Kidney (tissue), 14 donors: ENCODE measurements around the gene IMMP2L. TPM values are rescaled to one million over a fixed set of nuclear protein-coding genes. Genes with fewer than 3 reads are reported as not detected.
A peak's percentile ranks its signal among the peaks of the same experiment; 100 is the strongest.

Experiments
- DNase-seq, 5 donors: peaks; one replicate each; pipeline ENCODE4 v3.0.0-alpha.2; 2013 to 2020
- FAIRE-seq: peaks from 2 replicates; lab custom pipeline; 2012; peaks lifted over from hg19 to GRCh38; lab: Jason Lieb, UNC
- H3K27ac ChIP-seq, 2 donors: one replicate each; pipeline ENCODE4 v1.7.0; 2013; ENCODE audit warnings: low read depth in 2 of 2, low read length in 2 of 2, inconsistent platforms in 1 of 2
- H3K27me3 ChIP-seq: one replicate; pipeline ENCODE4 v1.7.1; 2013; ENCODE audit warnings: low read length, inconsistent platforms; ENCODE audit not compliant: control insufficient read depth, insufficient read depth
- H3K36me3 ChIP-seq, 3 donors: one replicate each; pipeline versions ENCODE4 v1.7.0 to v1.7.1; 2013; ENCODE audit warnings: low read length in 3 of 3, control low read depth in 1 of 3, inconsistent platforms in 1 of 3; ENCODE audit not compliant: insufficient read depth in 3 of 3, control insufficient read depth in 2 of 3
- H3K4me1 ChIP-seq, 3 donors: one replicate each; pipeline versions ENCODE4 v1.7.0 to v1.7.1; 2013; ENCODE audit warnings: low read length in 3 of 3, inconsistent platforms in 1 of 3, low read depth in 1 of 3; ENCODE audit not compliant: control insufficient read depth in 2 of 3, insufficient read depth in 2 of 3
- H3K4me3 ChIP-seq, 3 donors: one replicate each; pipeline versions ENCODE4 v1.7.0 to v1.8.1; 2013; ENCODE audit warnings: low read length in 3 of 3, control low read depth in 1 of 3, inconsistent platforms in 1 of 3
- H3K9ac ChIP-seq, 3 donors: one replicate each; pipeline versions ENCODE4 v1.7.0 to v1.7.1; 2013; ENCODE audit warnings: low read length in 3 of 3, control low read depth in 1 of 3, inconsistent platforms in 1 of 3
- H3K9me3 ChIP-seq, 3 donors: one replicate each; pipeline versions ENCODE4 v1.7.0 to v1.7.1; 2013; ENCODE audit warnings: low read length in 3 of 3, control low read depth in 1 of 3, inconsistent platforms in 1 of 3; ENCODE audit not compliant: control insufficient read depth in 2 of 3, insufficient read depth in 1 of 3
- intact Hi-C: fragments of 100-400 bp; cut with DNase I; formaldehyde crosslinking; loops from one replicate; pipeline ENCODE4 v1.11.1; 2022
- polyA plus RNA-seq: library from polyadenylated mRNA; stranded (reverse); fragments of 350-450 nt; fragmentation: Illumina TruSeq; extraction: RNeasy Lipid Tissue Mini Kit (QIAGEN cat#74804); gene quantifications from one replicate; pipeline ENCODE4 v1.2.3, GENCODE V29; 2014; ENCODE audit warnings: low read depth, low replicate concordance; ENCODE audit not compliant: insufficient read depth
- total RNA-seq: library from RNA; stranded (reverse); fragmentation: NEBNext Ultra II Directional; extraction: Animal tissue kit (Norgen Biotek cat#: 25700); gene quantifications from one replicate; pipeline ENCODE4 v1.2.1, GENCODE V29; 2021
- TF ChIP-seq, protein P1 (sequence below): IDR thresholded peaks from 3 replicates; pipeline ENCODE4 v1.5.1; 2012; ENCODE audit warnings: mild to moderate bottlenecking, moderate library complexity, borderline replicate concordance; ENCODE audit not compliant: insufficient read depth; ENCODE audit errors: extremely low read depth
- donor health status: control.
- donor health status: control.
- donor health status: control.
- donor health status: control.
- donor health status: control.
- donor health status: DM: yes; HTN: yes; CAD: no.
- donor health status: Normal renal cell carcinoma (clear cell type).

IMMP2L gene
- total and polyA plus RNA-seq, 2 donors from 2014 or later = 46.4 to 52.1 TPM

DNA sequence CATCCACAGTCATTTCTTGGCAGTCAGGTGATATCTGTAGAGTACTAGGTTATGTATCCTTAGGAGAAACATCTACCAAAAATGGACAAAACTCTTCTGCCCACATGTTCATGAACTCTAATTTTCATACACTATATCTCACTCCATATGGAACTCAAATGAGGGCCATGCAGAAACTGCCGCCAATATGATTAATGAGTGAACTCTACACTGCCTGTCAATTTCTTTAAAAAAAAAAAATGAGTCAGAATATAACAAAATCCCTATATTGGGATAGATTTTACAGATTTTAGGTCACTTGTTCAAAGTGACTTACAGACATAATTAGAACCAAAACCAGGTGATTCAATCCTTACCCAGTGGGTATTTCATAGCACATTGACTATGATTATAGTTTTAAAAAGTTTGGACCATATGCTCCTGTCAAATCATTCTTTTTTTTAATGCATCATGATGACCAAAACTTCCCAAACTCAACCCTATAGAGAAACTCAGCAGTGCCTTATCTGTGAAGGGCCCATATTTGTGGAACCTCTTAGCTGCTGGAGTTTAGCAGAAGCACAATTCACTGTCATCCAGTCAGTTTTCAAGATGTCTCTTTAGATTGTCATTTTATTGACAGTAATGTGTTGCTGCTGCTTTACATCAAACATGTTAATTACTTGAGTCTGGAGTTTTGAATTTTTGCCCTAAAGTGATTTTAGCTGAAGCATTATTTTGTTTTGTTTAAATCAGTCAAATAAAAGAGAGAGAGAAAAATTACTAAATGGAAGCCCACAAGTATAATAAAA lies 460.2 kb downstream of the IMMP2L start:
- Histone ChIP-seq H3K4me3 (no peak overlapping the region), H3K36me3 (no peaks in the 10 kb centered on the region), H3K27ac (no peak overlapping the region), H3K9me3 (no peaks in the 10 kb centered on the region), H3K9ac (no peak overlapping the region), H3K4me1 (no peaks in the 10 kb centered on the region), H3K27me3 (no peaks in the 10 kb centered on the region)
- no peak for DNase-seq
- intact Hi-C loops = no loop called here
- TF ChIP-seq, protein P1, sequence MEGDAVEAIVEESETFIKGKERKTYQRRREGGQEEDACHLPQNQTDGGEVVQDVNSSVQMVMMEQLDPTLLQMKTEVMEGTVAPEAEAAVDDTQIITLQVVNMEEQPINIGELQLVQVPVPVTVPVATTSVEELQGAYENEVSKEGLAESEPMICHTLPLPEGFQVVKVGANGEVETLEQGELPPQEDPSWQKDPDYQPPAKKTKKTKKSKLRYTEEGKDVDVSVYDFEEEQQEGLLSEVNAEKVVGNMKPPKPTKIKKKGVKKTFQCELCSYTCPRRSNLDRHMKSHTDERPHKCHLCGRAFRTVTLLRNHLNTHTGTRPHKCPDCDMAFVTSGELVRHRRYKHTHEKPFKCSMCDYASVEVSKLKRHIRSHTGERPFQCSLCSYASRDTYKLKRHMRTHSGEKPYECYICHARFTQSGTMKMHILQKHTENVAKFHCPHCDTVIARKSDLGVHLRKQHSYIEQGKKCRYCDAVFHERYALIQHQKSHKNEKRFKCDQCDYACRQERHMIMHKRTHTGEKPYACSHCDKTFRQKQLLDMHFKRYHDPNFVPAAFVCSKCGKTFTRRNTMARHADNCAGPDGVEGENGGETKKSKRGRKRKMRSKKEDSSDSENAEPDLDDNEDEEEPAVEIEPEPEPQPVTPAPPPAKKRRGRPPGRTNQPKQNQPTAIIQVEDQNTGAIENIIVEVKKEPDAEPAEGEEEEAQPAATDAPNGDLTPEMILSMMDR = no peak
- no peak for FAIRE-seq

GRCh38 chr7:111098926-111099250 lies 463.4 kb downstream of the IMMP2L start:
- Histone ChIP-seq H3K4me1 (no peaks in the 10 kb centered on the region), H3K27me3 (no peaks in the 10 kb centered on the region), H3K9ac (no peak overlapping the region), H3K27ac (no peak overlapping the region), H3K36me3 (no peaks in the 10 kb centered on the region), H3K9me3 (no peaks in the 10 kb centered on the region), H3K4me3 (no peak overlapping the region)
- intact Hi-C loops = no loop called here
- TF ChIP-seq, protein P1 = no peak
- FAIRE-seq = no peak
- DNase-seq = no peak

DNA sequence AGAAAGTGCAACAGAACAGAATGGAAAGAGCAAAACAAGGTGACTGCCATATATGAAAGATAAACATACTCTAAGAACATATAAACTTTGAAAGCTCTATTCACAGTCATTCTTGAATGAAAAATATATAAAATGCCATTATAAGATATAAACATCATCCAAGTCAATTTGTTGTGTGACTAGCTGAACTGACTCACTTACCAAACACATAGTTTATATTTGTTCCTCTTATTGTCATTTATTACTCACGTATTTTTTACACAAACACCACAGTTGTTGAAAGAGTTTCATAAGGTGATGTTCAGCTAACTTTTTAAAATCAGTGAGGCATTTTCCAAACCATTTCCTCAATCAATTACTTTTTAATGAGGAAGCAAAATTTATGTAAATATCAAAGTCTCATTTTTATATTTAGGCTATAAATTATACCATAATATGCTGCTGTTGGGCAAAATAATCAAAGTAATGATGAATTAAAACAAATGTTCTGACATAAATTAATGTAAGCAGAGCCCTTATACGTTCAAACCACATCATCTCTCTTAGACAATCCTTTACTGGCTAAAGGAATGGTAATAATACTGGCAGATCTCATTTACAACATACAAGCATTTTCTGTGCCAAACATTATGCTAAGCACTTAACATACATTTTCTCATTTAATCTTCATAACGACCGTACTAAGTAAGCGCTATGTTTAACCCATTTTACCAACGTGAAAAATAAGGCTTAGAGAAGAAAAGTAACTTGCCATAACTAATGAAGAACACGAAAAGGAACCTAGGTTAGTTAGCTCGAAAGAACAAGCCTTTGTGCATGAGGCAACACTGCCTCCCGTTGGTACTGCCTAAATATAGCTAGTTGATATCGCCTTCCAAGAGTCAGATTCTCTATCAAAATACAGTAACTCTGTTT lies 464.0 kb downstream of the IMMP2L start:
- FAIRE-seq = peak; percentile 23
- no peak overlapping the region for H3K9ac ChIP-seq
- H3K9me3 ChIP-seq = no peaks in the 10 kb centered on the region
- no peaks in the 10 kb centered on the region for H3K36me3 ChIP-seq
- intact Hi-C loops = no loop called here
- H3K27me3 ChIP-seq = no peaks in the 10 kb centered on the region
- peak in 3 of 5 donors; percentile 37 to 57 (median 54) for DNase-seq
- TF ChIP-seq, protein P1 = peak; percentile 56
- no peak overlapping the region for H3K27ac ChIP-seq
- H3K4me3 ChIP-seq = no peak overlapping the region
- H3K4me1 ChIP-seq = no peaks in the 10 kb centered on the region
